HG03442 (cell line): ENCODE data around the gene IL27RA.
A peak's percentile ranks its signal among the peaks of the same experiment; 100 is the strongest.

Source experiments
- ATAC-seq: cut with Tn5 transposase; IDR thresholded peaks from one replicate; pipeline ENCODE4 v1.9.1; 2021; ENCODE audit warnings: mild to moderate bottlenecking, moderate library complexity; ENCODE audit not compliant: unreplicated experiment

Gene IL27RA

GRCh38 chr19:14082675-14082960, 51.1 kb downstream of the IL27RA start:
- no peak for ATAC-seq

GRCh38 chr19:14085309-14085995, 53.9 kb downstream of the IL27RA start, which contains the start of gene C19orf67:
Gene C19orf67, minus strand, starts transcription at chr19:14085783. Its CDS starts 156 bp downstream, at chr19:14085627.
- no peak for ATAC-seq

- no peak for ATAC-seq
Measured at GRCh38 chr19:14086098-14086497, 54.5 kb downstream of the IL27RA start.

GRCh38 chr19:14088634-14089411, 57.3 kb downstream of the IL27RA start:
- no peak for ATAC-seq

GRCh38 chr19:14089412-14089661, 57.8 kb downstream of the IL27RA start:
- ATAC-seq = no peak

- ATAC-seq = no peak
Measured at GRCh38 chr19:14089662-14090508, 58.3 kb downstream of the IL27RA start.

GRCh38 chr19:14090509-14091080, 59.0 kb downstream of the IL27RA start, which contains the start of gene SAMD1:
Gene SAMD1, minus strand, starts transcription at chr19:14090751.
- ATAC-seq = peak; percentile 33

GRCh38 chr19:14091081-14091812, 59.7 kb downstream of the IL27RA start:
- ATAC-seq = peak; percentile 55

GRCh38 chr19:14091813-14092462, 60.4 kb downstream of the IL27RA start:
- ATAC-seq = peak; percentile 6

- ATAC-seq = no peak
Measured at GRCh38 chr19:14093117-14093823, 61.7 kb downstream of the IL27RA start.

- ATAC-seq = no peak
Measured at GRCh38 chr19:14094854-14095253, 63.3 kb downstream of the IL27RA start.

GRCh38 chr19:14096272-14096992, 64.9 kb downstream of the IL27RA start:
- no peak for ATAC-seq

GRCh38 chr19:14097532-14098151, 66.1 kb downstream of the IL27RA start:
- ATAC-seq = no peak

- ATAC-seq = no peak
Measured at GRCh38 chr19:14101003-14101545, 69.5 kb downstream of the IL27RA start.

- no peak for ATAC-seq
Measured at GRCh38 chr19:14102102-14102696, 70.6 kb downstream of the IL27RA start.

- no peak for ATAC-seq
Measured at GRCh38 chr19:14102756-14103155, 71.2 kb downstream of the IL27RA start.
